ENCODE results near the gene COX11. TPM values are rescaled to one million over a fixed set of nuclear protein-coding genes. Genes with fewer than 3 reads are reported as not detected.

Gene COX11
- total RNA-seq, 2 donors from 2014 or later, result 29.1 to 31.8 TPM

Other genes with a start within 250 kb of the COX11 start
- gene TOM1L1, start 67.8 kb downstream of the COX11 start, total RNA-seq, result not detected
- gene STXBP4, start 111 bp upstream of the COX11 start, total RNA-seq, result 10 to 100 TPM in 1 of 2 donors, 1 to 10 TPM in 1; 8.5 to 12.6 TPM